Smooth muscle cell (in vitro differentiated cells): ENCODE data around the gene CDK8. TPM values are rescaled to one million over a fixed set of nuclear protein-coding genes. Genes with fewer than 3 reads are reported as not detected.

Source experiments
- DNase-seq: peaks from one replicate; lab custom pipeline; 2025; ENCODE audit not compliant: unreplicated experiment; lab: John Stamatoyannopoulos, UW
- H2AFZ ChIP-seq: fragments of 200-600 bp; sonication (generic); 2 replicates; pipeline ENCODE4 v1.6.0; 2016; ENCODE audit warnings: antibody characterized with exemption, low read depth, mild to moderate bottlenecking
- H3F3A ChIP-seq: fragments of 200-600 bp; sonication (generic); 2 replicates; pipeline ENCODE4 v1.6.0; 2017; ENCODE audit warnings: antibody characterized with exemption, low read depth
- H3K27ac ChIP-seq: fragments of 200-600 bp; sonication (generic); 2 replicates; pipeline ENCODE4 v1.5.1; 2016; ENCODE audit warnings: low read depth, mild to moderate bottlenecking
- H3K27me3 ChIP-seq: fragments of 200-600 bp; sonication (generic); 2 replicates; pipeline ENCODE4 v1.6.1; 2016; ENCODE audit warnings: low read depth, mild to moderate bottlenecking
- H3K36me3 ChIP-seq: fragments of 200-600 bp; sonication (generic); 2 replicates; pipeline ENCODE4 v1.5.1; 2016; ENCODE audit warnings: low read depth
- H3K4me1 ChIP-seq: fragments of 200-600 bp; sonication (generic); 2 replicates; pipeline ENCODE4 v1.5.1; 2016; ENCODE audit warnings: low read depth
- H3K4me2 ChIP-seq: fragments of 200-600 bp; sonication (generic); 2 replicates; pipeline ENCODE4 v1.6.0; 2016; ENCODE audit warnings: mild to moderate bottlenecking
- H3K4me3 ChIP-seq: fragments of 200-600 bp; sonication (generic); 2 replicates; pipeline ENCODE4 v1.5.1; 2016; ENCODE audit warnings: mild to moderate bottlenecking
- H3K79me2 ChIP-seq: fragments of 200-600 bp; sonication (generic); 2 replicates; pipeline ENCODE4 v1.6.0; 2016; ENCODE audit warnings: low read depth, mild to moderate bottlenecking
- H3K9ac ChIP-seq: fragments of 200-600 bp; sonication (generic); 2 replicates; pipeline ENCODE4 v1.6.0; 2016; ENCODE audit warnings: low read depth
- H3K9me3 ChIP-seq: fragments of 200-600 bp; sonication (generic); replicated peaks from 2 replicates; pipeline ENCODE4 v1.5.1; 2016; ENCODE audit warnings: low read depth
- H4K20me1 ChIP-seq: fragments of 200-600 bp; sonication (generic); 2 replicates; pipeline ENCODE4 v1.6.0; 2016; ENCODE audit warnings: low read depth
- CTCF ChIP-seq: fragments of 200-600 bp; sonication (generic); IDR thresholded peaks from 2 replicates; pipeline ENCODE4 v1.5.1; 2017; ENCODE audit warnings: borderline replicate concordance, mild to moderate bottlenecking, antibody characterized with exemption; ENCODE audit not compliant: insufficient read depth, poor library complexity, severe bottlenecking
- WGBS: methylation state at CpG from one replicate; pipeline ENCODE4 v1.1.7; 2016; ENCODE audit warnings: low lambda C conversion rate; 5-methylcytosine and 5-hydroxymethylcytosine counted together
- polyA plus RNA-seq: library from polyadenylated mRNA; unstranded; fragments of >200 nt; fragmentation: Nextera tagmentation; extraction: Ambion mirVana; gene quantifications from 2 replicates; pipeline ENCODE4 v1.2.1, GENCODE V29; 2016
- total RNA-seq: library from RNA; depleted of rRNA; stranded (reverse); fragments of >200 nt; gene quantifications from 2 replicates; pipeline ENCODE4 v1.2.3, GENCODE V29; 2014

CDK8 gene
- total and polyA plus RNA-seq, 2 experiments from 2014 or later: 12.6 to 45.4 TPM

GRCh38 chr13:26213982-26214381 is 39.9 kb upstream of the CDK8 start:
- Histone ChIP-seq H4K20me1 (peaks cover 24% of the 10 kb centered on the region), H3K27ac (no peak overlapping the region), H2AFZ (no peak overlapping the region), H3K9me3 (no peaks in the 10 kb centered on the region), H3K36me3 (peaks cover 61% of the 10 kb centered on the region), H3K9ac (no peak overlapping the region), H3K79me2 (peaks cover 9% of the 10 kb centered on the region), H3K4me2 (no peak overlapping the region), H3K4me3 (no peak overlapping the region), H3K4me1 (no peaks in the 10 kb centered on the region), H3F3A (peaks cover 5% of the 10 kb centered on the region), H3K27me3 (no peaks in the 10 kb centered on the region)
- 98% methylated on average over 6 of the region's 6 CpGs for WGBS
- TF ChIP-seq CTCF: no peak
- no peak for DNase-seq

GRCh38 chr13:26216042-26216441 is 37.9 kb upstream of the CDK8 start:
- H3K4me1 ChIP-seq: peaks cover 16% of the 10 kb centered on the region
- no peak overlapping the region for H3K27ac ChIP-seq
- no peak overlapping the region for H3K9ac ChIP-seq
- peaks cover 24% of the 10 kb centered on the region for H3K79me2 ChIP-seq
- H3K27me3 ChIP-seq: no peaks in the 10 kb centered on the region
- H3K4me3 ChIP-seq: no peak overlapping the region
- no peak overlapping the region for H2AFZ ChIP-seq
- TF ChIP-seq CTCF: no peak
- WGBS: 99% methylated on average over 2 of the region's 2 CpGs
- H3F3A ChIP-seq: peaks cover 14% of the 10 kb centered on the region
- no peaks in the 10 kb centered on the region for H3K9me3 ChIP-seq
- H4K20me1 ChIP-seq: peaks cover 37% of the 10 kb centered on the region
- no peak for DNase-seq
- H3K4me2 ChIP-seq: no peak overlapping the region
- peaks cover 66% of the 10 kb centered on the region for H3K36me3 ChIP-seq

GRCh38 chr13:26219726-26220125 is 34.2 kb upstream of the CDK8 start:
- Histone ChIP-seq H3K36me3 (peaks cover 37% of the 10 kb centered on the region), H3K9ac (peak overlapping the region; percentile 98), H2AFZ (no peak overlapping the region), H3K9me3 (no peaks in the 10 kb centered on the region), H3K4me3 (peak overlapping the region; percentile 95), H3K79me2 (peaks cover 27% of the 10 kb centered on the region), H3K27ac (peak overlapping the region; percentile 98), H4K20me1 (peaks cover 27% of the 10 kb centered on the region), H3K4me2 (peak overlapping the region; percentile 91), H3K4me1 (peaks cover 24% of the 10 kb centered on the region), H3F3A (peaks cover 22% of the 10 kb centered on the region), H3K27me3 (no peaks in the 10 kb centered on the region)
- WGBS: 26% methylated on average over 1 of the region's 1 CpG
- no peak for TF ChIP-seq CTCF
- no peak for DNase-seq

- no peak for DNase-seq
- no peaks in the 10 kb centered on the region for H3K9me3 ChIP-seq
- peak overlapping the region; percentile 98 for H3K27ac ChIP-seq
- peak overlapping the region; percentile 91 for H3K4me2 ChIP-seq
- peaks cover 27% of the 10 kb centered on the region for H4K20me1 ChIP-seq
- peak overlapping the region; percentile 95 for H3K4me3 ChIP-seq
- no peak overlapping the region for H2AFZ ChIP-seq
- peaks cover 29% of the 10 kb centered on the region for H3K36me3 ChIP-seq
- peak overlapping the region; percentile 98 for H3K9ac ChIP-seq
- TF ChIP-seq CTCF: no peak
- peaks cover 18% of the 10 kb centered on the region for H3F3A ChIP-seq
- 56% methylated on average over 2 of the region's 2 CpGs for WGBS
- peaks cover 27% of the 10 kb centered on the region for H3K79me2 ChIP-seq
- no peaks in the 10 kb centered on the region for H3K27me3 ChIP-seq
- peaks cover 24% of the 10 kb centered on the region for H3K4me1 ChIP-seq
Measured at GRCh38 chr13:26220575-26220974, 33.4 kb upstream of the CDK8 start.
